ENCODE data around the gene MRM2. TPM values are rescaled to one million over a fixed set of nuclear protein-coding genes. Genes with fewer than 3 reads are reported as not detected.

Gene MRM2
- total RNA-seq, 1 donor from 2014 or later, result 19.1 TPM

GRCh38 chr7:2257651-2258050 lies 15.6 kb upstream of the MRM2 start:
- H3K4me1 Mint-ChIP-seq (ENCODE audit: unreplicated experiment), result peaks cover 2% of the 10 kb centered on the region
- TF ChIP-seq, protein P1, sequence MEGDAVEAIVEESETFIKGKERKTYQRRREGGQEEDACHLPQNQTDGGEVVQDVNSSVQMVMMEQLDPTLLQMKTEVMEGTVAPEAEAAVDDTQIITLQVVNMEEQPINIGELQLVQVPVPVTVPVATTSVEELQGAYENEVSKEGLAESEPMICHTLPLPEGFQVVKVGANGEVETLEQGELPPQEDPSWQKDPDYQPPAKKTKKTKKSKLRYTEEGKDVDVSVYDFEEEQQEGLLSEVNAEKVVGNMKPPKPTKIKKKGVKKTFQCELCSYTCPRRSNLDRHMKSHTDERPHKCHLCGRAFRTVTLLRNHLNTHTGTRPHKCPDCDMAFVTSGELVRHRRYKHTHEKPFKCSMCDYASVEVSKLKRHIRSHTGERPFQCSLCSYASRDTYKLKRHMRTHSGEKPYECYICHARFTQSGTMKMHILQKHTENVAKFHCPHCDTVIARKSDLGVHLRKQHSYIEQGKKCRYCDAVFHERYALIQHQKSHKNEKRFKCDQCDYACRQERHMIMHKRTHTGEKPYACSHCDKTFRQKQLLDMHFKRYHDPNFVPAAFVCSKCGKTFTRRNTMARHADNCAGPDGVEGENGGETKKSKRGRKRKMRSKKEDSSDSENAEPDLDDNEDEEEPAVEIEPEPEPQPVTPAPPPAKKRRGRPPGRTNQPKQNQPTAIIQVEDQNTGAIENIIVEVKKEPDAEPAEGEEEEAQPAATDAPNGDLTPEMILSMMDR (IDR thresholded peaks at IDR 0.05; ENCODE audit: unreplicated experiment), result no peak
- no peak overlapping the region for H3K4me3 Mint-ChIP-seq (ENCODE audit: unreplicated experiment)
- peaks cover 16% of the 10 kb centered on the region for H3K36me3 Mint-ChIP-seq (ENCODE audit: low read depth, unreplicated experiment)
- H3K27ac Mint-ChIP-seq (ENCODE audit: unreplicated experiment), result no peak overlapping the region
- DNase-seq (ENCODE audit: low spot score), result no peak
- H3K27me3 Mint-ChIP-seq (ENCODE audit: unreplicated experiment), result peaks cover 3% of the 10 kb centered on the region
- no peaks in the 10 kb centered on the region for H3K9me3 Mint-ChIP-seq (ENCODE audit: unreplicated experiment)

DNA sequence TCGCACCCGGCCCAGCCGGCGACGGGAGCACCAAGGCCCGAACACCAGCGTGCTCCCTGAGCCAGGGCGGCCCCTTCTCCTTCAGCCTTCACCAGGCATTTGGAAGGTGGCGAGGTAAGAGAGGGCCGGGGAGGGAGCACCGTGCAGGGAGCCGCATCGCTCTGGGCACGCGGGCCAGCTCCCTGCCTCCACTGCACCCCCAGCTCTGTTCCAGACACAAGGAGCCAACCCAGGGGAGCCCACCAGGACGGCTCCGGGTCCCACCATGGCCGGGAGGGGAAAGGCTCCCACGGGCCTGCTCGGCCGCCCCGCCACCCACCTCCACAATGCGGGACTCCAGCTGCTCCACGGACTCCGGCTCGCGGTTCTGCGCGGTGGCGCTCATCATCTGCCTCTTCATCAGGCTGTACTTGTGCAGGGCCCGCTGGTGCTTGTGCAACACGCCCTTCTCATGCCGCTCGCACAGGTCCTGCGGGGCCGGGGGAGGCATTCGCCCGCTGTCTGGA lies 15.1 kb upstream of the MRM2 start:
- Mint-ChIP-seq H3K4me1 (ENCODE audit: unreplicated experiment) (peaks cover 2% of the 10 kb centered on the region), H3K27me3 (ENCODE audit: unreplicated experiment) (peaks cover 3% of the 10 kb centered on the region), H3K27ac (ENCODE audit: unreplicated experiment) (no peak overlapping the region), H3K36me3 (ENCODE audit: low read depth, unreplicated experiment) (peaks cover 11% of the 10 kb centered on the region), H3K4me3 (ENCODE audit: unreplicated experiment) (no peak overlapping the region), H3K9me3 (ENCODE audit: unreplicated experiment) (no peaks in the 10 kb centered on the region)
- no peak for DNase-seq (ENCODE audit: low spot score)
- TF ChIP-seq, protein P1 (IDR thresholded peaks at IDR 0.05; ENCODE audit: unreplicated experiment), result no peak

DNA sequence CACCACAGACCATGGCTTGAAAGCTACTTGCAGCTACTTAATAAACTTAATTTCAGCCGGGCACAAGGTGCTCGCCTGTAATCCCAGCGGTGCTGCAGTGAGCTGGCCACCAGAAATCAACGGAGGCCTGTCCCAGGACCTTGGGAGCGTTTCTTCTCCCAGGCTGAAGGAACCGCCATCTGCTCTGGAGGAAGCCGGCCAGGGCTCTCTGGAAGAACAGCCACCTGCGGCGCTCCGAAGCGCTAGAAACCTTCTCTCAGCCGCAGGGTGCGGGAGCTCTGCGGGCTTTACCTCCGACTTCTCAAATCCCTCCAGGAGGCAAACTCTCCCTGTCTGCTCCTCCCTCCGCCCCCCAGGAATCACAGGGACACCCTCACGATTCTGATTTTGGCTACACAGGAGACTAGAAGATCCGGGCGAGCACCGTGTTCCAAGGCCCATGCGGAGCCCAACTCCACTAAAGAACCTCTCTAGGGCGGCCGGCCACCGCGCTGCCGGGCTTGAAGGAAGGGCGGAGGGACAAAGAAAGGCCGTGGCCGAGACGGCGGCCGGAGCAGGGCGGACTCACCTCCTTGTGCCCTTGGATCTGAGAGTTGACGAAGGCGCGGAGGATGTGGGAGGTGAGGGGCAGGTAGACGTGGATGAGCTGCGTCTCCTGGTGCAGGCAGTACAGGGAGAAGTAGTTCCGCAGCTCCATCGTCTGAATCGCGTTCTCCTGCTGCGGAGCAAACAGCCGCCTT lies 14.5 kb upstream of the MRM2 start:
- DNase-seq (ENCODE audit: low spot score), result no peak
- no peaks in the 10 kb centered on the region for H3K9me3 Mint-ChIP-seq (ENCODE audit: unreplicated experiment)
- peaks cover 2% of the 10 kb centered on the region for H3K4me1 Mint-ChIP-seq (ENCODE audit: unreplicated experiment)
- no peak overlapping the region for H3K27ac Mint-ChIP-seq (ENCODE audit: unreplicated experiment)
- H3K27me3 Mint-ChIP-seq (ENCODE audit: unreplicated experiment), result peaks cover 3% of the 10 kb centered on the region
- peaks cover 8% of the 10 kb centered on the region for H3K36me3 Mint-ChIP-seq (ENCODE audit: low read depth, unreplicated experiment)
- TF ChIP-seq, protein P1 (IDR thresholded peaks at IDR 0.05; ENCODE audit: unreplicated experiment), result no peak
- no peak overlapping the region for H3K4me3 Mint-ChIP-seq (ENCODE audit: unreplicated experiment)

DNA sequence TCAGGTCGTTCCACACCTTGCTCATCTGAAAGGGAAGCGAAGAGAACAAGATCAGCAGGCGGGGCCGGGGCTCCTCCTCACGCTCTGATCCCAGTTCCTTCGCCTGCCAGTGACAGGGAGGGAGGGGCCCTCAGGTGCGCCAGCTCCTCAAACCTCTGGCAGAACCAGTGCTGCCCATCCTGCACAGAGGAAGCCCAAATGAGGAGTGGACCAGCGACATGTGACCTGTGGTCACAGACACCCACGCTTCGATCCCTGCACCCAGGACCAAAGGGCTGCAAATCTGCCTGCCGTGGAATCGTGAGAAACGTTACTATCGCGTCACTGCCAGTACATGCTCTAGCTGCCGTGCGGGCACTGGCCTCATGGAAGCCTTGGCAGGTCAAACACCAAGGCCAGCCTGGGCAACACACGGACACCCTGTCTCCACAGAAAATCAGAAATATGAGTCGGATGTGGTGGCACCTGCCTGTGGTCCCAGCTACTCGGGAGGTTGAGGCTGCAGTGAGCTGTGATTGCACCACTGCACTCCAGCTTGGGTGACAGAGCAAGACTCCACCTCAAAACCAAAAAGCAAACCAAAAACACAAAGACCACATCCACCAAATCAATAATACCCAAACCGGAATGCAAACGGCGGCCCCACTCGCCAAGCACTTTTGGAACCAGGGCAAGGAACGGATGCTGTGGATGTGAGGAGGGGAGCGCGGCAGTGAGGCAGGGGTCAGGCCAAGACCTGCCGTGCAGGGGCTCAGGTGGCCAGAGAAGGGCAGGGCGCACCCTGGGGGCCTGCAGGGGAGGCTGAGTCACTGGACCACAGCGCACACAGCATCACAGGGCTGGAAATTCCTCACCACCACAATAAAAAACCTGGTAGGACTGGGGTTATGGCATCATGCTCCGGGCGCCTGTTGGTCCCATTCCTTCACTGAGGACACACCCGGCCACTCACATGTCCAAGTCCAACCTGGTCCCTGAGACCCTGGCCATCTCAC lies 13.4 kb upstream of the MRM2 start:
- TF ChIP-seq, protein P1 (IDR thresholded peaks at IDR 0.05; ENCODE audit: unreplicated experiment), result no peak
- Mint-ChIP-seq H3K27ac (ENCODE audit: unreplicated experiment) (no peak overlapping the region), H3K27me3 (ENCODE audit: unreplicated experiment) (peaks cover 3% of the 10 kb centered on the region), H3K4me3 (ENCODE audit: unreplicated experiment) (peak overlapping the region; percentile 54), H3K4me1 (ENCODE audit: unreplicated experiment) (peaks cover 2% of the 10 kb centered on the region), H3K9me3 (ENCODE audit: unreplicated experiment) (no peaks in the 10 kb centered on the region), H3K36me3 (ENCODE audit: low read depth, unreplicated experiment) (peaks cover 11% of the 10 kb centered on the region)
- DNase-seq (ENCODE audit: low spot score), result no peak
